Panc1 (cell line): ENCODE data around the gene OTOG. TPM values are rescaled to one million over a fixed set of nuclear protein-coding genes. Genes with fewer than 3 reads are reported as not detected.

Experiments used
- ATAC-seq: fragments of 200-7000 bp; cut with Tn5 transposase; 2 replicates; pipeline ENCODE4 v1.9.1; 2020; ENCODE audit warnings: mild to moderate bottlenecking, moderate library complexity
- BruUV-seq: library from RNA; stranded (reverse); fragments of 400-500 nt; replicated peaks from 2 replicates; lab custom pipeline; 2021; lab: Mats Ljungman, UMichigan
- CTCF ChIA-PET: fragments of 300-600 bp; sonication (Branson Sonifier 250); formaldehyde crosslinking; loops from one replicate; lab custom pipeline; 2022; ENCODE audit warnings: antibody characterized with exemption; lab: Charles Lee
- POLR2A ChIA-PET: fragments of 300-600 bp; sonication (Branson Sonifier 250); formaldehyde crosslinking; loops from one replicate; lab custom pipeline; 2022; ENCODE audit warnings: antibody characterized with exemption; lab: Charles Lee
- DNase-seq: peaks from one replicate; pipeline ENCODE4 v3.0.0-alpha.2; 2010; ENCODE audit warnings: low read depth, low spot score
- H3K27ac ChIP-seq: 2 replicates; pipeline ENCODE4 v1.5.1; 2011; ENCODE audit warnings: mild to moderate bottlenecking, low read length, inconsistent platforms
- H3K27me3 ChIP-seq: fragments of 200-500 bp; sonication (Bioruptor generic); 2 replicates; pipeline ENCODE4 v1.6.0; 2014; ENCODE audit warnings: low read length, inconsistent platforms; ENCODE audit not compliant: control insufficient read depth, insufficient read depth
- H3K36me3 ChIP-seq: fragments of 200-500 bp; sonication (Bioruptor generic); 2 replicates; pipeline ENCODE4 v1.5.1; 2014; ENCODE audit warnings: inconsistent platforms, mild to moderate bottlenecking, low read length, moderate library complexity; ENCODE audit not compliant: control insufficient read depth, insufficient read depth
- H3K4me1 ChIP-seq: 2 replicates; pipeline ENCODE4 v1.5.1; 2011; ENCODE audit warnings: inconsistent platforms, mild to moderate bottlenecking, low read length, moderate library complexity; ENCODE audit not compliant: control insufficient read depth, insufficient read depth
- H3K4me3 ChIP-seq, 2 experiments: 2 replicates each; pipeline ENCODE4 v1.5.1; 2011 to 2012; ENCODE audit warnings: low read depth in 2 of 2, low read length in 2 of 2, mild to moderate bottlenecking in 2 of 2, inconsistent platforms in 1 of 2, moderate library complexity in 1 of 2
- H3K9me3 ChIP-seq: fragments of 200-500 bp; sonication (Bioruptor generic); 2 replicates; pipeline ENCODE4 v1.5.1; 2014; ENCODE audit warnings: low read depth, mild to moderate bottlenecking, inconsistent platforms, low read length, moderate library complexity; ENCODE audit not compliant: control insufficient read depth, insufficient read depth
- POLR2AphosphoS5 ChIP-seq: IDR thresholded peaks from 2 replicates; pipeline ENCODE4 v1.6.1; 2012; ENCODE audit warnings: mild to moderate bottlenecking, low read depth, low read length, moderate library complexity
- SIN3A ChIP-seq: IDR thresholded peaks from 2 replicates; pipeline ENCODE4 v1.6.1; 2012; ENCODE audit warnings: low read depth, mild to moderate bottlenecking, low read length, moderate library complexity, borderline replicate concordance; ENCODE audit not compliant: insufficient read depth
- TCF7L2 ChIP-seq: IDR thresholded peaks from 2 replicates; pipeline ENCODE4 v1.6.1; 2011; ENCODE audit warnings: mild to moderate bottlenecking, low read depth, low read length, inconsistent platforms
- in situ Hi-C: cut with HindIII; loops from 2 replicates; pipeline ENCODE4 v1.10.0; 2016; ENCODE audit warnings: low sequenced_read_pairs, low pct_unique_long_range_greater_than_20kb
- intact Hi-C: fragments of 100-400 bp; cut with micrococcal nuclease; formaldehyde crosslinking; loops from one replicate; pipeline ENCODE4 v1.10.0; 2022; ENCODE audit not compliant: unreplicated experiment
- total RNA-seq: library from RNA; stranded (reverse); gene quantifications from one replicate; pipeline ENCODE4 v1.2.1, GENCODE V29; 2021; ENCODE audit not compliant: unreplicated experiment
- TF ChIP-seq, protein P1 (sequence below), 2 experiments: IDR thresholded peaks; 2 replicates each; pipeline ENCODE4 v1.6.1; 2011 to 2012; ENCODE audit warnings: low read depth in 2 of 2, control low read depth in 1 of 2, low read length in 1 of 2, mild to moderate bottlenecking in 1 of 2, moderate library complexity in 1 of 2; ENCODE audit not compliant: insufficient read depth in 1 of 2
- TF ChIP-seq, protein P2 (sequence below): fragments of 450-650 bp; IDR thresholded peaks from 2 replicates; pipeline ENCODE4 v1.5.1; 2017; ENCODE audit warnings: mild to moderate bottlenecking

Gene OTOG
- total RNA-seq, 1 experiment from 2014 or later: not detected

DNA sequence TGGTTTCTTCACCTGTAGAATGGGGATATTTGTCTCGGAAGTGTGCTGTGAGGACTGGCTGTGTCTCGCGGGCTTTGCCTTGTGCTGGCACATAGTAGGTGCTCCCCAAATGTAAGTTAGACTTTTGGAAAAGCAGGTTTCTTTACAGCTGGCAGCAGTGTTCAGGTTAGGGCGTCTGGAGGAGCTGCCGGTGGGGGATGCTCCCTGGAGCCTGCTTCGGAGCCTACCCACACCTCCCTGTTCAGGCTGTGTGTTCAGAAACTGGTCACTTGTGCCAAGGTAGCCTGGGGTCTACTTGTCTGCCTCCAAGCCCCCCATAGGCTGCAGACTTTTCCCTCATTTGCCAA, 60.0 kb downstream of the OTOG start:
- CTCF ChIA-PET: no interaction called here

DNA sequence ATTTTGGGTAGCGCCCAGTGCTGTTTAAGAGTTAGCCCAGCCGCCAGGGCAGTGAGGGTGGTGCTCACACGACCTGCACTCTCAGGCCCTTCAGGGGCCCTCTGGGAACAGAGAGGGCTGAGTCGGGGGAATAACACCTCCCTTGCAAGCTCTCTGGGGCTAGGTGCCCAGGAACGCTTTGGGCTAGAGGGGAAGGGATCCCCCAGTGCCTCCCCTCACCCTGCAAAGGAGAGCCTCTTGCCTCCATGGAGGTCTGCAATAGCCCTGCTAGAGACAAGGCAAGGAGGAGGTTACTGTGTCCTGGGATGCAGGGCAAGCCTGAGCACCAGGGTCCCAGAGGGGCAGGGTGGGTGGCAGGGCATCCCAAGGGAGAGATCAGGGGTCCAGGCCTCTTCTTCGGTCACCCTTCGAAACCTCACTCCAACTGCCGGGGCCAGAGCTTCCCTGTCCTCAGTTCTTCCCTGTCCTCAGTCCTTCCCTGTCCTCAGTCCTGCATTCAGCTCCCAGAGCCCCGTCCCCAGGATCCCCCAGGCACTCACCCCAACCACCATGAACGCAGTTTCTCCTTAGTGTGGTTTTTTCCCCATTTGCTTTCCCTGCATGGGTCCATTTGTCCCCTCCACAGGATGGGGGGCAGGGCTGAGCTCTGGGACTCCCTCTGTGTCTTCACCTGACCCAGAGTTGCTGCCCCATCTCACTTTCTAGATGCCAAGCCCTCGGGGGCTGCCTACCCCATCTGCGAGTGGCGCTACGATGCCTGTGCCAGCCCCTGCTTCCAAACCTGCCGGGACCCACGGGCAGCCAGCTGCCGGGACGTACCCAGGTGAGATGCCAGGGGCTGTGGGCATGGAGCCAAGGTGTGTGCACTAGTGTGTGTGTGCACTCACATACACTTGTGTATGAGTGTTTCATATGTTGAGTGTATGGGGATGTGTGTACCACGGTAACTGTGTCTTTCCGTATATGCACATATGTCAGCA, 60.8 kb downstream of the OTOG start:
- Histone ChIP-seq H3K27ac (no peak overlapping the region), H3K36me3 (no peaks in the 10 kb centered on the region), H3K4me3 (no peak overlapping the region), H3K27me3 (no peaks in the 10 kb centered on the region), H3K4me1 (no peaks in the 10 kb centered on the region), H3K9me3 (no peaks in the 10 kb centered on the region)
- no TSS peak for BruUV-seq
- intact Hi-C loops (no loop called here), in situ Hi-C loops (no loop called here)
- ChIA-PET POLR2A (no interaction called here), CTCF (no interaction called here)
- no peak for TF ChIP-seq TCF7L2
- ATAC-seq: no peak
- DNase-seq: no peak

More for the DNA sequence above, 60.0 kb downstream of the OTOG start:
- no peak for ATAC-seq
- DNase-seq: no peak
- in situ Hi-C loops (no loop called here), intact Hi-C loops (no loop called here)
- no peak overlapping the region for H3K4me3 ChIP-seq
- H3K36me3 ChIP-seq: no peaks in the 10 kb centered on the region
- POLR2A ChIA-PET: no interaction called here
- no peaks in the 10 kb centered on the region for H3K27me3 ChIP-seq
- no TSS peak for BruUV-seq
- H3K9me3 ChIP-seq: no peaks in the 10 kb centered on the region
- H3K4me1 ChIP-seq: no peaks in the 10 kb centered on the region
- H3K27ac ChIP-seq: no peak overlapping the region
- TF ChIP-seq, protein P1, sequence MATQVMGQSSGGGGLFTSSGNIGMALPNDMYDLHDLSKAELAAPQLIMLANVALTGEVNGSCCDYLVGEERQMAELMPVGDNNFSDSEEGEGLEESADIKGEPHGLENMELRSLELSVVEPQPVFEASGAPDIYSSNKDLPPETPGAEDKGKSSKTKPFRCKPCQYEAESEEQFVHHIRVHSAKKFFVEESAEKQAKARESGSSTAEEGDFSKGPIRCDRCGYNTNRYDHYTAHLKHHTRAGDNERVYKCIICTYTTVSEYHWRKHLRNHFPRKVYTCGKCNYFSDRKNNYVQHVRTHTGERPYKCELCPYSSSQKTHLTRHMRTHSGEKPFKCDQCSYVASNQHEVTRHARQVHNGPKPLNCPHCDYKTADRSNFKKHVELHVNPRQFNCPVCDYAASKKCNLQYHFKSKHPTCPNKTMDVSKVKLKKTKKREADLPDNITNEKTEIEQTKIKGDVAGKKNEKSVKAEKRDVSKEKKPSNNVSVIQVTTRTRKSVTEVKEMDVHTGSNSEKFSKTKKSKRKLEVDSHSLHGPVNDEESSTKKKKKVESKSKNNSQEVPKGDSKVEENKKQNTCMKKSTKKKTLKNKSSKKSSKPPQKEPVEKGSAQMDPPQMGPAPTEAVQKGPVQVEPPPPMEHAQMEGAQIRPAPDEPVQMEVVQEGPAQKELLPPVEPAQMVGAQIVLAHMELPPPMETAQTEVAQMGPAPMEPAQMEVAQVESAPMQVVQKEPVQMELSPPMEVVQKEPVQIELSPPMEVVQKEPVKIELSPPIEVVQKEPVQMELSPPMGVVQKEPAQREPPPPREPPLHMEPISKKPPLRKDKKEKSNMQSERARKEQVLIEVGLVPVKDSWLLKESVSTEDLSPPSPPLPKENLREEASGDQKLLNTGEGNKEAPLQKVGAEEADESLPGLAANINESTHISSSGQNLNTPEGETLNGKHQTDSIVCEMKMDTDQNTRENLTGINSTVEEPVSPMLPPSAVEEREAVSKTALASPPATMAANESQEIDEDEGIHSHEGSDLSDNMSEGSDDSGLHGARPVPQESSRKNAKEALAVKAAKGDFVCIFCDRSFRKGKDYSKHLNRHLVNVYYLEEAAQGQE (IDR thresholded peaks at IDR 0.05; ENCODE audit: insufficient read depth in 1 of 2, low read depth in 2 of 2, low read length in 1 of 2): no peak
- TF ChIP-seq SIN3A: no peak
- TF ChIP-seq TCF7L2: no peak
- no peak for TF ChIP-seq POLR2AphosphoS5
- TF ChIP-seq, protein P2, sequence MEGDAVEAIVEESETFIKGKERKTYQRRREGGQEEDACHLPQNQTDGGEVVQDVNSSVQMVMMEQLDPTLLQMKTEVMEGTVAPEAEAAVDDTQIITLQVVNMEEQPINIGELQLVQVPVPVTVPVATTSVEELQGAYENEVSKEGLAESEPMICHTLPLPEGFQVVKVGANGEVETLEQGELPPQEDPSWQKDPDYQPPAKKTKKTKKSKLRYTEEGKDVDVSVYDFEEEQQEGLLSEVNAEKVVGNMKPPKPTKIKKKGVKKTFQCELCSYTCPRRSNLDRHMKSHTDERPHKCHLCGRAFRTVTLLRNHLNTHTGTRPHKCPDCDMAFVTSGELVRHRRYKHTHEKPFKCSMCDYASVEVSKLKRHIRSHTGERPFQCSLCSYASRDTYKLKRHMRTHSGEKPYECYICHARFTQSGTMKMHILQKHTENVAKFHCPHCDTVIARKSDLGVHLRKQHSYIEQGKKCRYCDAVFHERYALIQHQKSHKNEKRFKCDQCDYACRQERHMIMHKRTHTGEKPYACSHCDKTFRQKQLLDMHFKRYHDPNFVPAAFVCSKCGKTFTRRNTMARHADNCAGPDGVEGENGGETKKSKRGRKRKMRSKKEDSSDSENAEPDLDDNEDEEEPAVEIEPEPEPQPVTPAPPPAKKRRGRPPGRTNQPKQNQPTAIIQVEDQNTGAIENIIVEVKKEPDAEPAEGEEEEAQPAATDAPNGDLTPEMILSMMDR: no peak

DNA sequence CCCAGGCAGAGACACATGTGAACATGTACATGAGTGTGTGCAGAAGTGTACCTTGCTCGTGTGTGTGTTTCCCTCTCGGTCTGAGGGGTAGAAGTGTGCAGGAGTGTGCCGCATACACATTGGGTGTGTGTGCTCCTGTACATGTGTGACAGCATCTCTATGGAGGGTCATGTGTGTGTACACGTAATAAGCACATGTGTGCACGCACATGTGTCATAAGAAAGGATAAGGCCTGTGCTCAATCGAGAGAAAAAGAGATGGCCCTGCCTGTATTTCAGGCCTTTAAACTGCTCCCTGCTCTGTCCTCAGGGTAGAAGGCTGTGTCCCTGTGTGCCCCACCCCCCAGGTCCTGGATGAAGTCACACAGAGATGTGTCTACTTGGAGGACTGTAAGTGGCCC, 61.8 kb downstream of the OTOG start:
- no TSS peak for BruUV-seq
- intact Hi-C loops: no loop called here
- Histone ChIP-seq H3K27me3 (no peaks in the 10 kb centered on the region), H3K36me3 (no peaks in the 10 kb centered on the region), H3K9me3 (no peaks in the 10 kb centered on the region), H3K4me3 (no peak overlapping the region), H3K4me1 (no peaks in the 10 kb centered on the region), H3K27ac (no peak overlapping the region)
- in situ Hi-C loops: no loop called here
- DNase-seq: no peak
- ChIA-PET POLR2A (no interaction called here), CTCF (no interaction called here)
- TF ChIP-seq, protein P1 (IDR thresholded peaks at IDR 0.05; ENCODE audit: insufficient read depth in 1 of 2, low read depth in 2 of 2, low read length in 1 of 2): no peak
- TF ChIP-seq SIN3A (no peak), POLR2AphosphoS5 (no peak)
- no peak for ATAC-seq
